AG04449 (cell line): Measurements from ENCODE around the gene KAT7.

ENCODE experiments used
- CTCF ChIA-PET: fragments of 350-600 bp; formaldehyde crosslinking; extraction: SDS; loops from one replicate; lab custom pipeline; 2021; ENCODE audit warnings: antibody characterized with exemption; lab: Yijun Ruan, JAX
- POLR2A ChIA-PET: fragments of 400-600, 350-600 bp; formaldehyde crosslinking; extraction: SDS; loops from one replicate; lab custom pipeline; 2020; ENCODE audit warnings: antibody characterized with exemption, inconsistent platforms; lab: Yijun Ruan, JAX
- DNase-seq: peaks from one replicate; pipeline ENCODE4 v3.0.0-alpha.2; 2010; ENCODE audit warnings: low read depth, low spot score
- H3K4me3 ChIP-seq: 2 replicates; pipeline ENCODE4 v1.5.1; 2011; ENCODE audit warnings: low read depth, mild to moderate bottlenecking, control low read depth, low read length
- TF ChIP-seq, protein P1 (sequence below): IDR thresholded peaks from one replicate; pipeline ENCODE4 v1.5.1; 2011; ENCODE audit warnings: mild to moderate bottlenecking, moderate library complexity, low read length, control low read depth, inconsistent platforms; ENCODE audit not compliant: insufficient read depth; ENCODE audit errors: missing control alignments

The KAT7 gene

DNA sequence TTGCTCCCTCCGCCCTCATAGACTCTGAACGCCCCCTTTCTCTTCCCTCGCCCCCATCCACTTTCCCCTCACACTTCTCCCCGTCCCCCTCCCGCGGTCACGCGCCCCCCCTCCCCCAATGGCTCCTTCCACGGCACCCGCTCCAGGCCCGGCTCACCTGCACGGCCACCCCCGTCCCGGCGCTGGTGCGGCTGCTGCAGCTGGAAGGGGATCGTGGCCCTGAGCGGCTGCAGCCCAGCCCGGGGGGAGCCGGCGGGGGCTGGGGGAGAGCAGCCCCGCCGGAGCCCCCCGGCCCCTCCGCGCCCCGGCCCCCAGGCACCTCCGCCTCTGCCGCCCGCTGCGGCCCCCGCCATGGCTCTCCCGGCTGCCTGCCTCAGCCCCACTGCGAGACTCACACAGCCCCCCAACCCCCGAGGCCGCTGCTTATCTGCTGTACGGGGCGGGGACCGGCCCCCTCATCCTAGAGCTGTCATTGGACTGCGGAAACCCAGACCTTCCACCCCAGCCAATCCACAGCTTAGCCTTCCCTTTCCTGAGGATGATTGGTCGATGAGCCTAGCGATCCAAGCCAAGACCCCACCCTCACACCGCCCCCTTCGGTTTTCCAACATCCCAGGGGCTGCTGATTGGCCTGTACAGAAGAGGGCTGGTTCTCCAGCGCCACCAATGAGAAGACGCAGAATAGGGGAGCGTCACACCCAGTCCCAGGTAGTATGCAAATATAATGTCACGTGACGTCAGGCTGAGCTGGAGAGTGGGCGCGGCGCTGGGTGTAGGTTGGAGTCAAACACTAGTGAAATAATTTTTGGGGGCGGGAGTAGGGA lies 24.5 kb upstream of the KAT7 start, which contains the start of gene FAM117A:
FAM117A (minus strand) TSS at position 397 of the 824 bp plus-strand sequence; CDS start at position 353, 44 bp downstream.
- POLR2A ChIA-PET = interaction anchor here (0.5 to 1.4 kb wide), 5 partner anchors 18 to 90 kb away, joined by 3 to 5 read pairs (median 3); partner anchors contain the start of gene SLC35B1
- TF ChIP-seq, protein P1, sequence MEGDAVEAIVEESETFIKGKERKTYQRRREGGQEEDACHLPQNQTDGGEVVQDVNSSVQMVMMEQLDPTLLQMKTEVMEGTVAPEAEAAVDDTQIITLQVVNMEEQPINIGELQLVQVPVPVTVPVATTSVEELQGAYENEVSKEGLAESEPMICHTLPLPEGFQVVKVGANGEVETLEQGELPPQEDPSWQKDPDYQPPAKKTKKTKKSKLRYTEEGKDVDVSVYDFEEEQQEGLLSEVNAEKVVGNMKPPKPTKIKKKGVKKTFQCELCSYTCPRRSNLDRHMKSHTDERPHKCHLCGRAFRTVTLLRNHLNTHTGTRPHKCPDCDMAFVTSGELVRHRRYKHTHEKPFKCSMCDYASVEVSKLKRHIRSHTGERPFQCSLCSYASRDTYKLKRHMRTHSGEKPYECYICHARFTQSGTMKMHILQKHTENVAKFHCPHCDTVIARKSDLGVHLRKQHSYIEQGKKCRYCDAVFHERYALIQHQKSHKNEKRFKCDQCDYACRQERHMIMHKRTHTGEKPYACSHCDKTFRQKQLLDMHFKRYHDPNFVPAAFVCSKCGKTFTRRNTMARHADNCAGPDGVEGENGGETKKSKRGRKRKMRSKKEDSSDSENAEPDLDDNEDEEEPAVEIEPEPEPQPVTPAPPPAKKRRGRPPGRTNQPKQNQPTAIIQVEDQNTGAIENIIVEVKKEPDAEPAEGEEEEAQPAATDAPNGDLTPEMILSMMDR = no peak
- CTCF ChIA-PET = interaction anchor here (0.6 to 2.0 kb wide), 7 partner anchors 11 to 330 kb away, joined by 3 to 8 read pairs (median 3); no protein-coding TSS in a partner anchor
- peak; percentile 65 for DNase-seq
- H3K4me3 ChIP-seq = peak within 1 kb of the TSS; percentile 68

- DNase-seq = no peak
- CTCF ChIA-PET = interaction anchor here (0.6 to 2.0 kb wide), 7 partner anchors 10 to 330 kb away, joined by 3 to 8 read pairs (median 3); no protein-coding TSS in a partner anchor
- TF ChIP-seq, protein P1 = no peak
- H3K4me3 ChIP-seq = peak overlapping the region; percentile 42
- POLR2A ChIA-PET = interaction anchor here (0.5 to 0.6 kb wide), 4 partner anchors 17 to 91 kb away, joined by 3 to 5 read pairs (median 3); partner anchors contain the start of gene SLC35B1
These were observed 23.8 kb upstream of the KAT7 start for GRCh38 chr17:49764559-49765180.

- CTCF ChIA-PET = interaction anchor here (0.7 to 2.4 kb wide), 4 partner anchors 11 to 71 kb away, joined by 3 to 7 read pairs (median 4); no protein-coding TSS in a partner anchor
These were observed 21.5 kb upstream of the KAT7 start for GRCh38 chr17:49766918-49767530.

DNA sequence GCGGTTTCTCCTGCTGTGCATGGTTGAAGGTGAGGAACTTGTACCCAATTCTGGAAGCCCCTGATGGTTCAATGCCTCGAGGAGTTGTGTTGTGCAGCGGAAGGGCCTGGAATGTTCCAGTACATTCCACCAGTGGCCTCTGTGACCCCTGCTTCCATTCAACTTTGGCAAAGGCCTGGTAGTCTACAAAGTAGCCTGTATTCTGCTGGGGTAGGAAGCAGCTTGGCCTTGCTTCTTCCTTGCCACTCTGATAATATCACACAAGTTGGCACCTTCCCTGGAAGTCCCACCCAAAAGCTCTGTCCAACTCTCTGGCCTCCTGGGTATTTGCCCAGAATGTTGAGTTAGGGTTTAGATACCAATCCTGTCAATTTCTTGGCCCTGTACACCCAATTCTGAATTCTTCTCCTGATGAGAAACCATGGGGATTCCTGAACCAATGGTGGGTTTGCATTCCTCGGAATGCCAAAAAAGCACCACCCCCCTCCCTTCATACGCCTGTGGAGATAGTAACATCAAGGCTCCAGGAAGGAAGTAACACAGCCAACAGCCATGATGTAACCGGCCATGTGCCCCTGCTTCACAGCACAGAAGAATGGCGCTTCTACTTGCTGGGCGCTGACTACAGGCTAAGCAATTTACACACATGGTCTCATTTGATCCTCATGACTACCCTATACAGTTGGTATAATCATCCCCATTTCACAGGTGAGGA lies 12.8 kb upstream of the KAT7 start:
- TF ChIP-seq, protein P1 = no peak
- DNase-seq = no peak
- no peak overlapping the region for H3K4me3 ChIP-seq
- CTCF ChIA-PET = interaction anchor here (1.0 to 1.7 kb wide), 3 partner anchors 12 to 67 kb away, joined by 5 to 10 read pairs (median 6); partner anchors contain the start of genes FAM117A and SLC35B1
- POLR2A ChIA-PET = no interaction called here

More at GRCh38 chr17:49766918-49767530, 21.5 kb upstream of the KAT7 start:
- TF ChIP-seq, protein P1 = no peak
- H3K4me3 ChIP-seq = no peak overlapping the region
- POLR2A ChIA-PET = no interaction called here
- DNase-seq = no peak

- CTCF ChIA-PET = interaction anchor here (0.8 to 1.7 kb wide), 4 partner anchors 11 to 209 kb away, joined by 3 to 10 read pairs (median 4); partner anchors contain the start of gene SLC35B1
- H3K4me3 ChIP-seq = no peak overlapping the region
- DNase-seq = no peak
- TF ChIP-seq, protein P1 = no peak
- POLR2A ChIA-PET = no interaction called here
These were observed 11.8 kb upstream of the KAT7 start for GRCh38 chr17:49776551-49777300.
